GM18505 (cell line): ENCODE measurements around the gene DKC1.

Experiments
- ATAC-seq: cut with Tn5 transposase; IDR thresholded peaks from one replicate; pipeline ENCODE4 v1.9.1; 2021; ENCODE audit not compliant: unreplicated experiment
- POLR2A ChIP-seq: IDR thresholded peaks from 4 replicates; pipeline ENCODE4 v1.6.1; 2011; ENCODE audit warnings: borderline replicate concordance; ENCODE audit not compliant: insufficient read depth, insufficient read length; ENCODE audit errors: extremely low read depth

Gene DKC1

GRCh38 chrX:154762537-154763296 is at the start of gene DKC1:
DKC1 (plus strand) TSS chrX:154762864; CDS start chrX:154762966, 102 bp downstream.
- peak; percentile 92 for ATAC-seq
- TF ChIP-seq POLR2A: peak; percentile 64

DNA sequence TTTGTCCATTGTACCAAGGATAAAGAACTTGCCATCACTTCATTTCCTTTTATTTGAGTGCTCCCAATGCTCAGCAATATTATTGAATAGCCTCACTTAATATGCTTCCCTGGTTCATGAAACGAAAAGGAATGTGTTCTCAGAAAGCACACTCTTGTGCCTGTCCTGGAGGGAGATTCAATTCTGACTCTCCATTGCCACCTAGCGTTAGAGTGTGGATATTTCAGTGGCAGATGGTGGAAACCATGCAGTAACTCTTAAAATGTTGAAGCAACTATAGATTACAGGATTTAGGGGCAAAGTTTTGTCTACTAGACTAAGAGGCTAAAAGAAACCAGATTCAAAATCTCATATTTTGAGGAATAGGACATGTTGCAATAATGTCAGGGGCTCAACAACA is 47.7 kb upstream of the DKC1 start:
- no peak for TF ChIP-seq POLR2A
- ATAC-seq: peak; percentile 46

GRCh38 chrX:154715825-154716224 is 46.8 kb upstream of the DKC1 start:
- no peak for TF ChIP-seq POLR2A

GRCh38 chrX:154717824-154718223 is 44.8 kb upstream of the DKC1 start:
- TF ChIP-seq POLR2A: no peak
- ATAC-seq: no peak

More at GRCh38 chrX:154715825-154716224, 46.8 kb upstream of the DKC1 start:
- no peak for ATAC-seq

DNA sequence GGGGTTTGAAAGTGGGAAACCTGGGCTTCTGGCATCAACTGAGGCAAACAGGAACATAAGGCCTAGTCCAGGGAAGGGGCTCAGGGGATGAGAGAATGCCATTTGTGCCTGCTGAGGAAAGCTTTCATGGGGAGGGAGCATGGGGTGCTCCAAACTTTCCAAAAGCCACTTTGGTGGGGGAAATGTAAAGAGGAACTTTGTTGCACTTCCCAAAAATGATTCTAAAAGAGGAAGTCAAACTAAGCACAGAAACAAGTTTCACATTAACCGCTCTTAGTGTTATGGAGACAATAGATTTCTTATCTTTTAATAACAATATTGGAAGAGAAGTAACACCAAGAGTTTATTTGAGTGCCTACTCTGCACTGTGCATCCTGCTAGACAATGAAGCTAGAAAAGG is 44.0 kb upstream of the DKC1 start:
- TF ChIP-seq POLR2A: no peak
- no peak for ATAC-seq

GRCh38 chrX:154719132-154719675 is 43.5 kb upstream of the DKC1 start:
- ATAC-seq: no peak
- TF ChIP-seq POLR2A: no peak

DNA sequence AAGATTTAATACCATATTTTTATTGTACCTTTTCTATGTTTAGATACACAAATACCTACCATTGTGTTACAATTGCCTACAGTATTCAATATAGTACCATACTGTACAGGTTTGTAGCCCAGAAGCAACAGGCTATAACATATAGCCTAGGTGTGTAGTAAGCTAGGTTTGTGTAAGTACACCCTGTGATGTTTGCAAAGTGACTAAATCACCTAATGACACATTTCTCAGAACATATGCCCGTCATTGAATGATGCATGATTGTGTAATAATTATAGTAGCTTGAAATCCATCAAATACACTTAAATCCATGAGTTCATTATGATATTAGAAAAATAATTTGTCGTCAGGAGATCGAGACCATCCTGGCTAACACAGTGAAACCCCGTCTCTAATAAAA is 42.6 kb upstream of the DKC1 start:
- no peak for ATAC-seq
- no peak for TF ChIP-seq POLR2A

DNA sequence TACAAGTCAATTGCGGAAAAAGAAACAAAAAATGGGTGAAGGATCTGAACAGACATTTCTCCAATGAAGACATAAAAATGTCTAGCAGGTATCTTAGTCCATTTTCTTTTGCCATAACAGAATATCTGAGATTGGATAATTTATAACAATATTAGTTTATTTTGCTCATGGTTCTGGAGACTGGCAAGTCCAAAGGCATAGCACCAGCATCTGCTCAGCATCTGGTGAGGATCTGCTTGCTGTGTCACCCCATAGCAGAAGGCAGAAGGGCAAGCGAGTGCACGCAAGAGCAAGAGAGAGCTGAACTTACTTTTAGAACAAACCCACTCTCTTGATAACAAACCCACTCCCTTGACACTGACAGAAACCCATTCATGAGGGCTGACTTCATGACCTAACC is 41.5 kb upstream of the DKC1 start:
- no peak for TF ChIP-seq POLR2A
- no peak for ATAC-seq

DNA sequence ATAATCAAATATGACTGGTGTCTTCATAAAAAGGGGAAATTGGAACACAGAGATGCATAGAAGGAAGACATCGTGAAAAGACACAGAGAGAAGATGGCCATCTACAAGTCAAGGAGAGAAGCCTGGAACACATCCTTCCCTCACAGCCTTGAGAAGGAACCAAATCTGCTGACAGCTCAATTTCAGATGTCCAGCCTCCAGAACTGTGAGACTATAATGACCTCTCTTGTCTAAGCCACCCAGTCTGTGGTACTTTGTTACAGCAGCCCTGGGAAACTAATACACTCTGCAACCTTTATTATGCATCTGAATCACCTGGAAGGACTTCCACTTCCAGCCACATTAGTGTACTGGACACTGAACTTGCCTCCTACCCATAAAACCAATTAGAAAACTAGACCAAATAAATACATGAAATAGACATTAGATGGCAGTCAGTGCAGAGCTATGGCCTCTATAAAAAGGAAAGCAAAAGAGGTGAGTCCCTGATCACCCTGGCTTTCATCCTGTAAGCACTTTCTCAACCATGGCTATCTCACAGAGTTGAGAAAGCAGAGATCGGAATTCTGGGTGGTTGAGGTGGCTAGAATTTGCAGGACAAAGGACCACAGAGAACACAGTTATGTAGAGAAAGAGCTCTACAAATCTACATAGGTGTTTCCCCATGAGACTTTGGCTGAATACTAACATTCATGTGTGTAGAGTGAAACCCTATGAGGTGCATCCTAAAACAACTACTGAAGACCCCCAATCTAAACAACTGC is 37.5 kb upstream of the DKC1 start:
- TF ChIP-seq POLR2A: no peak
- no peak for ATAC-seq

- ATAC-seq: no peak
- TF ChIP-seq POLR2A: no peak
Measured at GRCh38 chrX:154727418-154727817, 35.2 kb upstream of the DKC1 start.

- ATAC-seq: no peak
- TF ChIP-seq POLR2A: no peak
Measured at GRCh38 chrX:154727871-154728270, 34.8 kb upstream of the DKC1 start.

GRCh38 chrX:154728431-154729190 is 34.1 kb upstream of the DKC1 start:
- TF ChIP-seq POLR2A: no peak

DNA sequence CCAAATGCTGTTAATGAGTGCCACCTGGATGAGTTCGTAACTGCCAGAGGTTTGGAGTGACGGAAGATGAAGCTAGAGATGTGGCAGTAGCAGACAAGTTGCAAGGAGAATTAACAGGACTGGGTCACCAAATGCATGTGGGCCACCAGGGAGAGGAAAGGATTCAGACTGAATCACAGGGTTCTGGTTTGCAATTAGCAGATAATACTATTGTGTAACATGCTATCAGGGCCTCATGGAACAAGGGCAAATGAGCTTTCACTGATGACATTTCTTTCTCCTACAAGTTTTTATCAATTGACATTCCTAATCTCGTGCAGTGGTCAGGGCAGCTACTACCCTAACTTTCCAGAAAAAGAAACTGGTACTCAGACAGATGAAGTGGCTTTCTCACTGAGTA is 33.2 kb upstream of the DKC1 start:
- no peak for ATAC-seq
- no peak for TF ChIP-seq POLR2A

More at GRCh38 chrX:154728431-154729190, 34.1 kb upstream of the DKC1 start:
- no peak for ATAC-seq
